GM19438 (cell line): ENCODE results near the gene PBX2.

Experiments used
- ATAC-seq: cut with Tn5 transposase; IDR thresholded peaks from one replicate; pipeline ENCODE4 v1.9.1; 2021; ENCODE audit warnings: low read depth; ENCODE audit not compliant: unreplicated experiment

PBX2 gene

GRCh38 chr6:32175322-32175710 lies 14.7 kb downstream of the PBX2 start:
- ATAC-seq, result no peak

- ATAC-seq, result no peak
Measured at GRCh38 chr6:32174416-32174815, 15.6 kb downstream of the PBX2 start.

GRCh38 chr6:32173051-32173727 lies 16.8 kb downstream of the PBX2 start:
- no peak for ATAC-seq

GRCh38 chr6:32171234-32171633 lies 18.8 kb downstream of the PBX2 start:
- ATAC-seq, result no peak

GRCh38 chr6:32170294-32170693 lies 19.7 kb downstream of the PBX2 start:
- ATAC-seq, result no peak

GRCh38 chr6:32168807-32169591 lies 21.0 kb downstream of the PBX2 start:
- ATAC-seq, result no peak

- no peak for ATAC-seq
Measured at GRCh38 chr6:32168350-32168749, 21.7 kb downstream of the PBX2 start.

GRCh38 chr6:32167761-32168262 lies 22.2 kb downstream of the PBX2 start:
- no peak for ATAC-seq

GRCh38 chr6:32167154-32167760 lies 22.7 kb downstream of the PBX2 start:
- ATAC-seq, result no peak

- no peak for ATAC-seq
Measured at GRCh38 chr6:32166411-32167061, 23.5 kb downstream of the PBX2 start.

GRCh38 chr6:32164295-32164694 lies 25.7 kb downstream of the PBX2 start, which contains the start of gene EGFL8:
Gene EGFL8, plus strand, starts transcription at chr6:32164595. Its CDS starts 1,571 bp downstream, at chr6:32166166.
- ATAC-seq, result no peak

GRCh38 chr6:32163559-32164258 lies 26.3 kb downstream of the PBX2 start:
- ATAC-seq, result no peak

- no peak for ATAC-seq
Measured at GRCh38 chr6:32158052-32158451, 31.9 kb downstream of the PBX2 start.

- ATAC-seq, result no peak
Measured at GRCh38 chr6:32156891-32157290, 33.1 kb downstream of the PBX2 start.

GRCh38 chr6:32154514-32155161 lies 35.4 kb downstream of the PBX2 start:
- ATAC-seq, result no peak

- no peak for ATAC-seq
Measured at GRCh38 chr6:32153564-32154513, 36.2 kb downstream of the PBX2 start, which contains the start of gene PPT2. Gene PPT2, plus strand, starts transcription at chr6:32154141. Its CDS starts 454 bp downstream, at chr6:32154595.

GRCh38 chr6:32152769-32153563 lies 37.0 kb downstream of the PBX2 start:
- no peak for ATAC-seq
